CD4-positive, alpha-beta T cell treated with Interleukin-6 at 100 ng/mL for 8 hours (primary cell): ENCODE results near the gene ARHGAP6.

Experiments
- DNase-seq: peaks from one replicate; pipeline ENCODE4 v3.0.0-alpha.2; 2020; ENCODE audit warnings: mixed read lengths, low spot score

The ARHGAP6 gene

GRCh38 chrX:11665168-11666111 is at the start of gene ARHGAP6:
ARHGAP6 (minus strand) TSS chrX:11665920; CDS start chrX:11664828, 1,092 bp downstream.
- no peak for DNase-seq

GRCh38 chrX:11704725-11705495 is 39.2 kb upstream of the ARHGAP6 start:
- DNase-seq, result no peak

GRCh38 chrX:11703855-11704254 is 38.1 kb upstream of the ARHGAP6 start:
- DNase-seq, result no peak

- no peak for DNase-seq
Observed at GRCh38 chrX:11702965-11703631, 37.4 kb upstream of the ARHGAP6 start.

GRCh38 chrX:11702420-11702819 is 36.7 kb upstream of the ARHGAP6 start:
- no peak for DNase-seq

- no peak for DNase-seq
Observed at GRCh38 chrX:11698702-11699101, 33.0 kb upstream of the ARHGAP6 start.

GRCh38 chrX:11688201-11688600 is 22.5 kb upstream of the ARHGAP6 start:
- DNase-seq, result no peak

- DNase-seq, result no peak
Observed at GRCh38 chrX:11687157-11687556, 21.4 kb upstream of the ARHGAP6 start.

GRCh38 chrX:11683057-11683456 is 17.3 kb upstream of the ARHGAP6 start:
- no peak for DNase-seq

- no peak for DNase-seq
Observed at GRCh38 chrX:11678158-11678557, 12.4 kb upstream of the ARHGAP6 start.

GRCh38 chrX:11672213-11672612 is 6.5 kb upstream of the ARHGAP6 start:
- DNase-seq, result no peak

- DNase-seq, result no peak
Observed at GRCh38 chrX:11670316-11670715, 4.6 kb upstream of the ARHGAP6 start.

GRCh38 chrX:11666952-11667685 is 1.4 kb upstream of the ARHGAP6 start:
- no peak for DNase-seq

- DNase-seq, result no peak
Observed at GRCh38 chrX:11666164-11666563, 444 bp upstream of the ARHGAP6 start.

- no peak for DNase-seq
Observed at GRCh38 chrX:11664211-11665167, 1.2 kb downstream of the ARHGAP6 start.

GRCh38 chrX:11663875-11664210 is 1.9 kb downstream of the ARHGAP6 start:
- no peak for DNase-seq

- DNase-seq, result no peak
Observed at GRCh38 chrX:11655282-11656015, 10.3 kb downstream of the ARHGAP6 start.

- DNase-seq, result no peak
Observed at GRCh38 chrX:11648705-11649519, 16.8 kb downstream of the ARHGAP6 start.

- no peak for DNase-seq
Observed at GRCh38 chrX:11647138-11647537, 18.6 kb downstream of the ARHGAP6 start.
